Astrocyte (in vitro differentiated cells and primary cell): Measurements from ENCODE around the gene ARHGEF11.

Source experiments
- EZH2 ChIP-seq: IDR thresholded peaks from 2 replicates; pipeline ENCODE4 v1.6.1; 2012; ENCODE audit warnings: mild to moderate bottlenecking, low read length, inconsistent platforms; ENCODE audit not compliant: insufficient read depth
- TF ChIP-seq, protein P1 (sequence below): IDR thresholded peaks from 2 replicates; pipeline ENCODE4 v1.5.1; 2011; ENCODE audit warnings: low read depth, mild to moderate bottlenecking, inconsistent platforms, low read length, moderate library complexity; ENCODE audit not compliant: insufficient read depth

DNA sequence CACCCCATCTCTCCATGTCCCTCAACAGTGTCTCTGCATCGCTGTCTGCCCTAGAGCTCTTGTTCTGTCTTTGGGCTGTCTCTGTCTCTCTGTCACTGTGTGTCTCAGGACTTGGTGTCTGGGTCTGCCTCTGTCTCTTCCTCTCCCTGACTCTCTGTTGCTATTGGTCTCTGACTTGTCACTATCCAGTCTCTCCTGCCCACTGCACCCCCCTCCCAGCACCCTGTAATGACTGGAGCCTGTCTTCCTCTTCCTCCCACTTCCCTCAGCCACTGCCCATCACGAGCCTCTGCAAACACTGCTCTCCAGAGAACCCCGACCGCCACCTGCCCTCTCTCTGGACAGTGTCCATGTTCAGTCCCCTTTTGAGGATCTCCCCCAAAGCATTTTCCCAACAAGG, 139.9 kb downstream of the ARHGEF11 start:
- no peak for TF ChIP-seq EZH2
- TF ChIP-seq, protein P1, sequence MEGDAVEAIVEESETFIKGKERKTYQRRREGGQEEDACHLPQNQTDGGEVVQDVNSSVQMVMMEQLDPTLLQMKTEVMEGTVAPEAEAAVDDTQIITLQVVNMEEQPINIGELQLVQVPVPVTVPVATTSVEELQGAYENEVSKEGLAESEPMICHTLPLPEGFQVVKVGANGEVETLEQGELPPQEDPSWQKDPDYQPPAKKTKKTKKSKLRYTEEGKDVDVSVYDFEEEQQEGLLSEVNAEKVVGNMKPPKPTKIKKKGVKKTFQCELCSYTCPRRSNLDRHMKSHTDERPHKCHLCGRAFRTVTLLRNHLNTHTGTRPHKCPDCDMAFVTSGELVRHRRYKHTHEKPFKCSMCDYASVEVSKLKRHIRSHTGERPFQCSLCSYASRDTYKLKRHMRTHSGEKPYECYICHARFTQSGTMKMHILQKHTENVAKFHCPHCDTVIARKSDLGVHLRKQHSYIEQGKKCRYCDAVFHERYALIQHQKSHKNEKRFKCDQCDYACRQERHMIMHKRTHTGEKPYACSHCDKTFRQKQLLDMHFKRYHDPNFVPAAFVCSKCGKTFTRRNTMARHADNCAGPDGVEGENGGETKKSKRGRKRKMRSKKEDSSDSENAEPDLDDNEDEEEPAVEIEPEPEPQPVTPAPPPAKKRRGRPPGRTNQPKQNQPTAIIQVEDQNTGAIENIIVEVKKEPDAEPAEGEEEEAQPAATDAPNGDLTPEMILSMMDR = no peak
